ENCODE measurements around the gene FRYL.

Gene FRYL

DNA sequence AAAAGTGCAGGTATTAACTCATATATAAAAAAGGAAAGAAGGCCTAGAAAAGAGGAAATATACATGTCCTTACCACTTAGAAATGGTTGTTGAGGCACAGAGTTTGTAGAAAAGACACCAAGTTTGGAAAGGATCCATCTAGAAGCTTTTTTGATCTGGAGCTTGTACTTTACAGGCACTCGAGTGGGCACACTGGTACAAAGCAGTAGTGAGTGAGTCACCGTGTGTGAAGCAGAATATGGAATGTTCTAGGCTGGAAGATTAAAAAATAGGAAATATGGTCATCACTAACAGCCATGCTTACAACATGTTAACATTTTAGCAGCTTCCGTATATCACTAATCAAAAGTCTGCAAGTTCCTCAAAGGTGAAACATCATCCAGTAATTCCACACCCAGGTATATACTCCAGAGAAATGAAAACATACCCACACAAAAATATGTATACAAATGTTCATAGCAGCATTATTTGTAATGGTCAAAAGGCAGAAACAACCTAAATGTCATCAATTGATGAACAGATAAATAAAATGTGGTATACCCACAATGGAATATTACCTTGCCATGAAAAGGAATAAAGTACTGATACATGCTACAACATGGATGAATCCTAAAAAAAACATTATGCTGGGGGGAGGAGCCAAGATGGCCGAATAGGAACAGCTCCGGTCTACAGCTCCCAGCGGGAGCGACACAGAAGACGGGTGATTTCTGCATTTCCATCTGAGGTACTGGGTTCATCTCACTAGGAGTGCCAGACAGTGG lies 69.5 kb downstream of the FRYL start:
- TF ChIP-seq, protein P1, sequence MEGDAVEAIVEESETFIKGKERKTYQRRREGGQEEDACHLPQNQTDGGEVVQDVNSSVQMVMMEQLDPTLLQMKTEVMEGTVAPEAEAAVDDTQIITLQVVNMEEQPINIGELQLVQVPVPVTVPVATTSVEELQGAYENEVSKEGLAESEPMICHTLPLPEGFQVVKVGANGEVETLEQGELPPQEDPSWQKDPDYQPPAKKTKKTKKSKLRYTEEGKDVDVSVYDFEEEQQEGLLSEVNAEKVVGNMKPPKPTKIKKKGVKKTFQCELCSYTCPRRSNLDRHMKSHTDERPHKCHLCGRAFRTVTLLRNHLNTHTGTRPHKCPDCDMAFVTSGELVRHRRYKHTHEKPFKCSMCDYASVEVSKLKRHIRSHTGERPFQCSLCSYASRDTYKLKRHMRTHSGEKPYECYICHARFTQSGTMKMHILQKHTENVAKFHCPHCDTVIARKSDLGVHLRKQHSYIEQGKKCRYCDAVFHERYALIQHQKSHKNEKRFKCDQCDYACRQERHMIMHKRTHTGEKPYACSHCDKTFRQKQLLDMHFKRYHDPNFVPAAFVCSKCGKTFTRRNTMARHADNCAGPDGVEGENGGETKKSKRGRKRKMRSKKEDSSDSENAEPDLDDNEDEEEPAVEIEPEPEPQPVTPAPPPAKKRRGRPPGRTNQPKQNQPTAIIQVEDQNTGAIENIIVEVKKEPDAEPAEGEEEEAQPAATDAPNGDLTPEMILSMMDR (IDR thresholded peaks at IDR 0.05; ENCODE audit: extremely low read depth, insufficient read depth, missing control alignments): no peak
- DNase-seq (ENCODE audit: low spot score): no peak
- in situ Hi-C loops (cut with MboI; ENCODE audit: low pct_unique_long_range_greater_than_20kb, low sequenced_read_pairs, unreplicated experiment): no loop called here

DNA sequence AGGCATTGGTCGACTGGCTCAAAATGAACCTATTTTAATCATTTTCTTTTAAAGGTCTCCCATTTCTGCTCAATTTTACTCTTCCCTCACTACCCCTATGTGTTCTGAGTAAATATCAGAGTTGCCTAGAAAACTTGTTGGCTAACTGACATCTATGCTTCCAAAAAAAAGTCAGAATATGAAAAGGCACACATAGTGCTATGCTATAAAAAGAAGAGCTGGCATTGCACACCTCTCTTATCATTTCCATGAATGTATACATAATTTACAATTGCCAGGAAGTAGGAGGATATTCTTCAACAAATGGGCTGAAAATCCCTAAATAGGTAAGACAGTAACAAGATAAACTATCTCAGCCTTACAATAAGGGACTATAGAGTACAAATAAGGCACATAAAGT lies 70.2 kb downstream of the FRYL start:
- DNase-seq (ENCODE audit: low spot score): no peak
- in situ Hi-C loops (cut with MboI; ENCODE audit: low pct_unique_long_range_greater_than_20kb, low sequenced_read_pairs, unreplicated experiment): no loop called here
- TF ChIP-seq, protein P1 (IDR thresholded peaks at IDR 0.05; ENCODE audit: extremely low read depth, insufficient read depth, missing control alignments): no peak

DNA sequence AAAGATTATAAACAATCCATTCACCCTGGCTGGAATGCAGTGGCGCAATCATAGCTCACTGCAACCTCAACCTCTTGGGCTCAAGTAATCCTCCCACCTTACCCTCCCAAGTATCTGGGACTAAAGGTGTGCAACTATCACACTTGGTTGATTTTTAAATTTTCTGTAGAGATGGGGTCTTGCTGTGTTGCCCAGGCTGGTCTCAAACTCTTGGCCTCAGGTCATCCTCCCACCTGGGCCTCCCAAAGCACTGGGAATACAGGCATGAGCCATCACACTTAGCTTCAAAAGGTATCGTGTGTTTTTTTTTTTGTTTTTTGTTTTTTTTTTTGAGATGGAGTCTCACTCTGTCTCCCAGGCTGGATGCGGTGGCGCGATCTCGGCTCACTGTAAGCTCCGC lies 71.5 kb downstream of the FRYL start:
- no peak for DNase-seq (ENCODE audit: low spot score)
- in situ Hi-C loops (cut with MboI; ENCODE audit: low pct_unique_long_range_greater_than_20kb, low sequenced_read_pairs, unreplicated experiment): no loop called here
- TF ChIP-seq, protein P1 (IDR thresholded peaks at IDR 0.05; ENCODE audit: extremely low read depth, insufficient read depth, missing control alignments): no peak

DNA sequence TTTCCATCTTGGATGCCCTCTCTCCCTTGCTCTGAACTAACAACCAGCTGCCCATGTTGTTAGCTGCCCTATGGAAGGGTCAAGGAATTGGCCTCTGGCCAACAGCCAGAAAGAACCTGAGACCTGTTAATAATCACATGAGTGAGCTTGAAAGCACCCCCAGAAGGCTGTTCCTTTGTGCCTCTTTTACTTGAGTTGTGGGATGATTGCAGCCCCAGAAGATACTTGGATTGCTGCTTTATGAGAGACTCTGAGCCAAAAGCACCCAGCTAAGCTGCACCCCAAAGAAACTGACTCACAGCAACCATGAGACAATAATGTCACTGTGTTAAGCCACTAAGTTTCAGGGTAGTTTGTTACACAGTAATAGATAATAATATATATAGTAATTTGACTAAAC lies 73.3 kb downstream of the FRYL start:
- DNase-seq (ENCODE audit: low spot score): no peak
- TF ChIP-seq, protein P1 (IDR thresholded peaks at IDR 0.05; ENCODE audit: extremely low read depth, insufficient read depth, missing control alignments): no peak
- in situ Hi-C loops (cut with MboI; ENCODE audit: low pct_unique_long_range_greater_than_20kb, low sequenced_read_pairs, unreplicated experiment): no loop called here

DNA sequence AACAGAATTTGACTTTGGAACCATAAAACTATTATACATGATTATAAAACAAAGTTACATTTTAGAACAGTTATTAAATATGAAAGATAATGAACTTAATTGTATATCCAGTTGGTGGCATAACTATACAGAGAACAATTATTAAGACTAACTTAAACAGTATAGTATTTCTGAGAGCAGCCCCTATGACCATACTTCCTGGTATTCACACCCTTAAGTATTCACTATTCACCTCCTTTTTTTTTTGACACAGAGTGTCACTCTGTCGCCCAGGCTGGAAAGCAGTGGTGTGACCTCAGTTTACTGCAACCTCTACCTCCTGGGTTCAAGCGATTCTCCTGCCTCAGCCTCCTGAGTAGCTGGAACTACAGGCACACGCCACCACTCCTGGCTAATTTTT lies 74.5 kb downstream of the FRYL start:
- TF ChIP-seq, protein P1 (IDR thresholded peaks at IDR 0.05; ENCODE audit: extremely low read depth, insufficient read depth, missing control alignments): no peak
- DNase-seq (ENCODE audit: low spot score): no peak
- in situ Hi-C loops (cut with MboI; ENCODE audit: low pct_unique_long_range_greater_than_20kb, low sequenced_read_pairs, unreplicated experiment): no loop called here

DNA sequence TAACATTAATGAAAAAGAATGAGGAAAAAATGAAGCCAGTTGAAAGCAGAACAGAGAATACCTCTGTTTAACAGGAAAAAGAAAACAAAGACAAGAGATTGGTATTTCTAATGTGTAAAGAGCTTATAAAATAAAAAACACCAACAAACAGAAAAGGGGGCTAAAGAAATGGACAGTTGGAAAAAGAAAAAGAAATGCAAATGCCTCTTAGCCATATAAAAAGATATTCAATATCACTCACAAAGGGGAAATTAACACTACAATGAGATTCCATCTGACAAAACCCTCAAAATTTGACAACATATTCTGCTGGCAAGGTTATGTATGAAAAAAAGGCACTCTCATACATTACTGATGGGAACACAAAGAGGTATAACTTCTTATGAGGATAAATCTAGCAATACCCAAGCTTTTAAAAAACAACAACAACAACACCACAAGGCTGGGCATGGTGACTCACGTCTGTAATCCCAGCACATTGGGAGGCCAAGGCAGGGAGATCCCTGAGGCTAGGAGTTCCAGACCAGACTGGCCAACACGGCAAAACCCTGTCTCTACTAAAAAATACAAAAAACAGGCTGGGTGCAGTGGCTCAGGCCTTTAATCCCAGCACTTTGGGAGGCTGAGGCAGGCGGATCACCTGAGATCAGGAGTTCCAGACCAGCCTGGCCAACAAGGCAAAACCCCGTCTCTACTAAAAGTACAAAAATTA lies 75.8 kb downstream of the FRYL start:
- in situ Hi-C loops (cut with MboI; ENCODE audit: low pct_unique_long_range_greater_than_20kb, low sequenced_read_pairs, unreplicated experiment): no loop called here
- DNase-seq (ENCODE audit: low spot score): no peak
- TF ChIP-seq, protein P1 (IDR thresholded peaks at IDR 0.05; ENCODE audit: extremely low read depth, insufficient read depth, missing control alignments): no peak

All from GM13977 (cell line).